ENCODE measurements around the gene ZNF304. TPM values are rescaled to one million over a fixed set of nuclear protein-coding genes. Genes with fewer than 3 reads are reported as not detected.

ZNF304 gene
- total RNA-seq, 4 donors from 2014 or later: 0.40 to 4.2 (median 3.5) TPM

DNA sequence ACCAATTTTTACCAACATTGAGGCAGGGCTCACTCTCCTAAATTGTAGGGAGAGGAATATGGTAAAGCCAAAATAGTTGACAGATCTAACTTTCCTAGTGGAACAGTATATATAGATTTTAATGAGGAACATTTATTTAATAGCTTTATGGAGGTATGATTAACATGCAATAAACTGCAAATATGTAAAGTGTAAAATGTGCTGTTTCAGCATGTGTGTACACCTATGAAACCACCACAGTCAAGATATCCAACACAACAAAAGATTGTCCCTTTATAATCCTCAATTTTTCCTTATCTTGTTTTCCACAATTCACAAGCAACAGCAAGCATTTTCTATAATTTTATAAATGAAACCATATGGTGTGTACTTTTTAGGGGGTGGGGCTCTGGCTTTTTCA, 8.2 kb downstream of the ZNF304 start:
- in situ Hi-C loops (cut with MboI; ENCODE audit: low pct_ligation_motif_present in 1 of 4, low pct_unique_long_range_greater_than_20kb in 1 of 4, low sequenced_read_pairs in 3 of 4): no loop called here
- intact Hi-C loops (cut with DNase I; ENCODE audit: low total_unique reads): no loop called here

DNA sequence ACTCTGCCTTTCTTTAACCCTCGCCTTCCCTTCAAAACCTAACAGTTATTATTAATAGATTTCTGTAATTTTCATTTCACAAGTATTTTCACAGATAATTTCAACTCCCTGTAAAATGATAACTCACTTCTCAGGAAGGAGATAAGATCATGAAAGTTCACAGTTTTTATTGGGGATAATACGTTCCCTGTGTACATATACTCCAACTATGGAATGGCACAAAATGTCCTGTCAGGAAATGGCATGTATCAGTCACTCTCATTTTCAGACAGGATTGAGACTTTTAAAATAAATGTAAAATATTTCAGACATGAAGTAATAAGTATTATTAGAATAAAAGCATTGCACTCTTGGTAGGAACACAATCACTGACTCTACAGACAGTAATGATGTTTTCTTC, 11.3 kb downstream of the ZNF304 start:
- no peaks in the 10 kb centered on the region for H3K27me3 ChIP-seq
- H3K9me3 ChIP-seq: peaks cover 7 to 38% of the 10 kb centered on the region in 2 donors
- in situ Hi-C loops (cut with MboI; ENCODE audit: low pct_ligation_motif_present in 1 of 4, low pct_unique_long_range_greater_than_20kb in 1 of 4, low sequenced_read_pairs in 3 of 4) (no loop called here), intact Hi-C loops (cut with DNase I; ENCODE audit: low total_unique reads) (no loop called here)
- WGBS, 2 donors (ENCODE audit: low coverage in 1 of 2): 67 to 78% methylated on average over 2 of the region's 2 CpGs
- peak overlapping the region; percentile 83 to 97 (median 92) for H3K27ac ChIP-seq
- TF ChIP-seq POLR2AphosphoS5 (IDR thresholded peaks at IDR 0.05) (no peak), EP300 (IDR thresholded peaks at IDR 0.05; ENCODE audit: low read depth) (no peak), POLR2A (IDR thresholded peaks at IDR 0.05) (no peak)
- TF ChIP-seq, protein P1, sequence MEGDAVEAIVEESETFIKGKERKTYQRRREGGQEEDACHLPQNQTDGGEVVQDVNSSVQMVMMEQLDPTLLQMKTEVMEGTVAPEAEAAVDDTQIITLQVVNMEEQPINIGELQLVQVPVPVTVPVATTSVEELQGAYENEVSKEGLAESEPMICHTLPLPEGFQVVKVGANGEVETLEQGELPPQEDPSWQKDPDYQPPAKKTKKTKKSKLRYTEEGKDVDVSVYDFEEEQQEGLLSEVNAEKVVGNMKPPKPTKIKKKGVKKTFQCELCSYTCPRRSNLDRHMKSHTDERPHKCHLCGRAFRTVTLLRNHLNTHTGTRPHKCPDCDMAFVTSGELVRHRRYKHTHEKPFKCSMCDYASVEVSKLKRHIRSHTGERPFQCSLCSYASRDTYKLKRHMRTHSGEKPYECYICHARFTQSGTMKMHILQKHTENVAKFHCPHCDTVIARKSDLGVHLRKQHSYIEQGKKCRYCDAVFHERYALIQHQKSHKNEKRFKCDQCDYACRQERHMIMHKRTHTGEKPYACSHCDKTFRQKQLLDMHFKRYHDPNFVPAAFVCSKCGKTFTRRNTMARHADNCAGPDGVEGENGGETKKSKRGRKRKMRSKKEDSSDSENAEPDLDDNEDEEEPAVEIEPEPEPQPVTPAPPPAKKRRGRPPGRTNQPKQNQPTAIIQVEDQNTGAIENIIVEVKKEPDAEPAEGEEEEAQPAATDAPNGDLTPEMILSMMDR (IDR thresholded peaks at IDR 0.05): no peak
- peaks cover 0 to 25% (median 4%) of the 10 kb centered on the region in 4 donors for H3K36me3 ChIP-seq
- H3K4me3 ChIP-seq: peak overlapping the region in 2 of 4 donors; percentile 64 to 91
- DNase-seq: no peak
- H3K4me1 ChIP-seq: peaks cover 0 to 15% (median 12%) of the 10 kb centered on the region in 4 donors

More for the DNA sequence above, 8.2 kb downstream of the ZNF304 start:
- DNase-seq: no peak
- no peak overlapping the region for H3K4me3 ChIP-seq
- peaks cover 0 to 49% (median 21%) of the 10 kb centered on the region in 4 donors for H3K36me3 ChIP-seq
- no peak overlapping the region for H3K27ac ChIP-seq
- H3K4me1 ChIP-seq: peaks cover 0 to 12% (median 10%) of the 10 kb centered on the region in 4 donors
- no peaks in the 10 kb centered on the region for H3K27me3 ChIP-seq
- TF ChIP-seq, protein P1 (IDR thresholded peaks at IDR 0.05): no peak
- TF ChIP-seq EP300 (IDR thresholded peaks at IDR 0.05; ENCODE audit: low read depth): no peak
- no peak for TF ChIP-seq POLR2A (IDR thresholded peaks at IDR 0.05)
- no peak for TF ChIP-seq POLR2AphosphoS5 (IDR thresholded peaks at IDR 0.05)
- H3K9me3 ChIP-seq: peaks cover 18 to 62% of the 10 kb centered on the region in 2 donors

DNA sequence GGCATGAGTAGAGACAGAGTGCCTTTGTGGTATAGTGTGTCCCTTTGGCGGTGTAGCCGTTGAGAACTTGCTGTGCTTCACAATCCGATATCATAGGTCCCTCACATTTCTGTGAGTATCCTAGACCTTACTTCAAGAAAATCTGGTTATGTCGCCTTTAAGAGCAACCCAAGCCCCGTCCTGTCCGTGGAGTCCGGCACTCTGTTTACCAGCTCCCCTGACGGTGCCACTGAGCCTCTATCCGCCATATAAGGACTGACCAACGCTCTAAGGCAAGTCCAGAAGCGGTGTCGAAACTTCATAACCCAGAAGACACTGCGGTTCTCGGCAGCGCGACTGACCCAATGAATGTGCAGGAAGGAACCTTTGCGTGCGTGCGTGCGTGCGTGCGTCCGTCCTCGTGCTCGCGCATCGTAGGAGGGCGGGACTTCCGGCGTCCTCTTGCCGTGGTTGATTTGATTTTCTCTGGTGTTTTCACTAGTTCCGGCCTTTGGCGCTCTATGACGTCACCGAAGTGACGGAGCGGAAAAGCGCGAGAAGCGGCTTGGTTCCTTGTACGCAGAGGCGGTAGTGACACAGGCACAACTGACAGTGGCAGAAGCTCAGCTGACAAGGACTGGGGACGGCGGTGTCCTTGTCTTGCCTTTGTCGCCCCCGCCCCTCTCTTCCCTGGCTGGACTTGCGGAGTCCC, 12.1 kb downstream of the ZNF304 start, which contains the start of the genes TRAPPC2B and ZNF547:
TRAPPC2B (plus strand) TSS at position 555 of the 691 bp plus-strand sequence. CDS start 1,283 bp downstream, outside the sequence.
ZNF547 (plus strand) TSS at position 555 of the 691 bp plus-strand sequence. CDS start 5,005 bp downstream, outside the sequence.
- WGBS, 2 donors (ENCODE audit: low coverage in 1 of 2): 3% methylated on average over 42 of the region's 47 CpGs; no CpG with 5 or more reads in 1 of the 2 donors
- Histone ChIP-seq H3K27me3 (no peaks in the 10 kb centered on the region), H3K27ac (peak within 1 kb of the TSS; percentile 89 to 97 (median 93)), H3K4me3 (peak within 1 kb of the TSS; percentile 63 to 91 (median 65)), H3K9me3 (peaks cover 6 to 32% of the 10 kb centered on the region in 2 donors), H3K36me3 (peaks cover 0 to 18% (median 3%) of the 10 kb centered on the region in 4 donors), H3K4me1 (peaks cover 0 to 15% (median 12%) of the 10 kb centered on the region in 4 donors)
- intact Hi-C loops (cut with DNase I; ENCODE audit: low total_unique reads) (no loop called here), in situ Hi-C loops (cut with MboI; ENCODE audit: low pct_ligation_motif_present in 1 of 4, low pct_unique_long_range_greater_than_20kb in 1 of 4, low sequenced_read_pairs in 3 of 4) (no loop called here)
- peak; percentile 99 for DNase-seq
- TF ChIP-seq EP300 (IDR thresholded peaks at IDR 0.05; ENCODE audit: low read depth): peak; percentile 26
- TF ChIP-seq, protein P1 (IDR thresholded peaks at IDR 0.05): no peak
- TF ChIP-seq POLR2A (IDR thresholded peaks at IDR 0.05): peak; percentile 67
- TF ChIP-seq POLR2AphosphoS5 (IDR thresholded peaks at IDR 0.05): peak; percentile 58 to 86 (median 76)

DNA sequence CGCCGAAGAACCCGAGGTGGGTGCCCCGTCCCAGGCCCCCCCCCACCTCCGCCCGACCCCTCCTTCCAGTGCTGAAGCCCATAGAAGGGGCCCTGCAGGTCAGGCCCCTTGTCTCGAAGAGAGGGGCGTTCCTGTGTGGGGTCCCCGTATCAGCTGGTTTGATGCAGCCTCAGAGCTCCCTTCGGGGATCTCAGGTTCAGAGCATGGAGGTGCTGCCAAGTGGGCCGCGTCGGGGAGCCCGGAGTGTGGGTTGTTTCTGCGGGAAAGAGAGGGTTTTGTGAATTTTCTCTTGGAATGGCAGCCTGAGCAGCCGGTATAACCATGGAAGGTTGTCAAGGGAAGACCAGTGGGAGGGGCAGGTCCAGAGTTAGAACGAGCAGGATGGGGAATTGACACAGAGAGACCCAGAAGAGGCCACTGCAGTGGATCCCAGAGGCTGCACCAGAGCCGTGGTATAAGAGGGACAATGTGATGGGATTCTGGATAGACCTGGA, 12.7 kb downstream of the ZNF304 start:
- DNase-seq: no peak
- H3K9me3 ChIP-seq: peaks cover 6 to 28% of the 10 kb centered on the region in 2 donors
- peaks cover 0 to 12% (median 3%) of the 10 kb centered on the region in 4 donors for H3K36me3 ChIP-seq
- peak overlapping the region; percentile 63 to 91 (median 65) for H3K4me3 ChIP-seq
- H3K27ac ChIP-seq: peak overlapping the region; percentile 89 to 97 (median 93)
- intact Hi-C loops (cut with DNase I; ENCODE audit: low total_unique reads): no loop called here
- no peaks in the 10 kb centered on the region for H3K27me3 ChIP-seq
- TF ChIP-seq EP300 (IDR thresholded peaks at IDR 0.05; ENCODE audit: low read depth) (no peak), POLR2AphosphoS5 (IDR thresholded peaks at IDR 0.05) (no peak), POLR2A (IDR thresholded peaks at IDR 0.05) (no peak)
- TF ChIP-seq, protein P1 (IDR thresholded peaks at IDR 0.05): no peak
- in situ Hi-C loops (cut with MboI; ENCODE audit: low pct_ligation_motif_present in 1 of 4, low pct_unique_long_range_greater_than_20kb in 1 of 4, low sequenced_read_pairs in 3 of 4): no loop called here
- H3K4me1 ChIP-seq: peaks cover 0 to 15% (median 12%) of the 10 kb centered on the region in 4 donors
- 3 to 13% methylated on average over 3 to 11 of the region's 18 CpGs for WGBS, 2 donors (ENCODE audit: low coverage in 1 of 2)

Measured in transverse colon (tissue), 4 donors.